ENCODE measurements around the gene LMF2.

LMF2 gene

GRCh38 chr22:50460938-50461337, 46.6 kb downstream of the LMF2 start:
- DNase-seq: no peak

- DNase-seq: no peak
Observed at GRCh38 chr22:50459496-50460140, 47.9 kb downstream of the LMF2 start.

GRCh38 chr22:50459016-50459415, 48.5 kb downstream of the LMF2 start:
- no peak for DNase-seq

GRCh38 chr22:50456466-50457234, 50.9 kb downstream of the LMF2 start:
- no peak for DNase-seq

GRCh38 chr22:50456026-50456425, 51.5 kb downstream of the LMF2 start:
- no peak for DNase-seq

GRCh38 chr22:50455201-50455600, 52.3 kb downstream of the LMF2 start:
- no peak for DNase-seq

GRCh38 chr22:50454556-50455075, 52.9 kb downstream of the LMF2 start:
- DNase-seq: no peak
